ENCODE data around the gene BCL2L13. TPM values are rescaled to one million over a fixed set of nuclear protein-coding genes. Genes with fewer than 3 reads are reported as not detected.

Gene BCL2L13
- total and polyA plus RNA-seq, 4 experiments from 2014 or later = 28.3 to 39.2 (median 32.8) TPM

Small RNAs within 50 kb of the gene (microRNA-seq; reads per million reads assigned to microRNA genes)
- not detected for gene MIR3198-1 (ENCODE audit: borderline microRNAs expressed, borderline number of aligned reads, borderline replicate concordance)

Other genes with a start within 250 kb of the BCL2L13 start
- gene SLC25A18, start 75.3 kb upstream of the BCL2L13 start, total RNA-seq = not detected
- gene SLC25A18, start 75.3 kb upstream of the BCL2L13 start, polyA plus RNA-seq = under 1 TPM in 1 of 2 donors, not detected in 1; 0.10 TPM
- gene ATP6V1E1, start 10.0 kb upstream of the BCL2L13 start, total RNA-seq = 10 to 100 TPM; 88.0 to 88.7 TPM
- 100 to 1,000 TPM; 124 to 130 TPM for gene ATP6V1E1, start 10.0 kb upstream of the BCL2L13 start, polyA plus RNA-seq
- gene BID, start 135.7 kb downstream of the BCL2L13 start, total RNA-seq = 10 to 100 TPM; 22.0 to 23.1 TPM
- 100 to 1,000 TPM in 1 of 2 donors, 10 to 100 TPM in 1; 72.3 to 104 TPM for gene BID, start 135.7 kb downstream of the BCL2L13 start, polyA plus RNA-seq